ENCODE results near the gene DENND1B.

The DENND1B gene

GRCh38 chr1:197750366-197750765 lies 24.9 kb downstream of the DENND1B start:
- Histone ChIP-seq H3K27me3 (ENCODE audit: insufficient read depth, low read length, poor library complexity, severe bottlenecking) (no peaks in the 10 kb centered on the region), H3K4me3 (ENCODE audit: low read length, poor library complexity, severe bottlenecking) (peak overlapping the region; percentile 1), H3K79me2 (ENCODE audit: insufficient read depth, low read length) (peaks cover 90% of the 10 kb centered on the region), H3K9ac (ENCODE audit: low read depth, low read length, poor library complexity, severe bottlenecking) (no peak overlapping the region), H3K9me2 (replicated peaks; ENCODE audit: low read depth, low read length) (no peaks in the 10 kb centered on the region), H3F3A (ENCODE audit: low read depth) (no peaks in the 10 kb centered on the region), H3K9me3 (ENCODE audit: insufficient read depth, low read depth, low read length) (no peaks in the 10 kb centered on the region), H3K4me2 (ENCODE audit: low read depth, low read length, poor library complexity, severe bottlenecking) (peak overlapping the region; percentile 33), H4K20me1 (ENCODE audit: insufficient read depth, low read length, poor library complexity, severe bottlenecking) (peaks cover 16% of the 10 kb centered on the region), H3K36me3 (ENCODE audit: insufficient read depth, low read length) (peaks cover 3% of the 10 kb centered on the region; the same call in 1 of the 2 replicates), H2AFZ (ENCODE audit: low read length) (no peak overlapping the region), H3K4me1 (ENCODE audit: insufficient read depth, low read length, poor library complexity, severe bottlenecking) (peaks cover 41% of the 10 kb centered on the region)
- TF ChIP-seq EZH2phosphoT487 (IDR thresholded peaks at IDR 0.05; ENCODE audit: borderline replicate concordance) = no peak
- TF ChIP-seq CTCF (conservative IDR thresholded peaks at IDR 0.05; ENCODE audit: low read length) = no peak

- no peak overlapping the region for H3K4me3 ChIP-seq (ENCODE audit: low read length, poor library complexity, severe bottlenecking)
- TF ChIP-seq CTCF (conservative IDR thresholded peaks at IDR 0.05; ENCODE audit: low read length) = no peak
- no peak for TF ChIP-seq EZH2phosphoT487 (IDR thresholded peaks at IDR 0.05; ENCODE audit: borderline replicate concordance)
- no peaks in the 10 kb centered on the region for H3F3A ChIP-seq (ENCODE audit: low read depth)
- H3K9me3 ChIP-seq (ENCODE audit: insufficient read depth, low read depth, low read length) = peaks cover 8% of the 10 kb centered on the region; the same call in 1 of the 2 replicates
- peaks cover 98% of the 10 kb centered on the region for H3K79me2 ChIP-seq (ENCODE audit: insufficient read depth, low read length)
- peaks cover 22% of the 10 kb centered on the region for H4K20me1 ChIP-seq (ENCODE audit: insufficient read depth, low read length, poor library complexity, severe bottlenecking)
- H3K36me3 ChIP-seq (ENCODE audit: insufficient read depth, low read length) = peaks cover 11% of the 10 kb centered on the region
- H2AFZ ChIP-seq (ENCODE audit: low read length) = no peak overlapping the region
- no peaks in the 10 kb centered on the region for H3K9me2 ChIP-seq (replicated peaks; ENCODE audit: low read depth, low read length)
- H3K27me3 ChIP-seq (ENCODE audit: insufficient read depth, low read length, poor library complexity, severe bottlenecking) = no peaks in the 10 kb centered on the region
- H3K4me1 ChIP-seq (ENCODE audit: insufficient read depth, low read length, poor library complexity, severe bottlenecking) = peaks cover 51% of the 10 kb centered on the region
- H3K4me2 ChIP-seq (ENCODE audit: low read depth, low read length, poor library complexity, severe bottlenecking) = no peak overlapping the region
- no peak overlapping the region for H3K9ac ChIP-seq (ENCODE audit: low read depth, low read length, poor library complexity, severe bottlenecking)
Measured at GRCh38 chr1:197745911-197746310, 29.4 kb downstream of the DENND1B start.

GRCh38 chr1:197744979-197745378 lies 30.3 kb downstream of the DENND1B start:
- Histone ChIP-seq H2AFZ (ENCODE audit: low read length) (no peak overlapping the region), H3K27me3 (ENCODE audit: insufficient read depth, low read length, poor library complexity, severe bottlenecking) (no peaks in the 10 kb centered on the region), H3K79me2 (ENCODE audit: insufficient read depth, low read length) (peaks cover 98% of the 10 kb centered on the region), H3K9me2 (replicated peaks; ENCODE audit: low read depth, low read length) (no peaks in the 10 kb centered on the region), H3K9me3 (ENCODE audit: insufficient read depth, low read depth, low read length) (peaks cover 8% of the 10 kb centered on the region; the same call in 1 of the 2 replicates), H3F3A (ENCODE audit: low read depth) (no peaks in the 10 kb centered on the region), H3K36me3 (ENCODE audit: insufficient read depth, low read length) (peaks cover 11% of the 10 kb centered on the region), H3K4me3 (ENCODE audit: low read length, poor library complexity, severe bottlenecking) (no peak overlapping the region), H3K9ac (ENCODE audit: low read depth, low read length, poor library complexity, severe bottlenecking) (no peak overlapping the region), H4K20me1 (ENCODE audit: insufficient read depth, low read length, poor library complexity, severe bottlenecking) (peaks cover 22% of the 10 kb centered on the region), H3K4me2 (ENCODE audit: low read depth, low read length, poor library complexity, severe bottlenecking) (peak overlapping the region; percentile 27), H3K4me1 (ENCODE audit: insufficient read depth, low read length, poor library complexity, severe bottlenecking) (peaks cover 42% of the 10 kb centered on the region)
- TF ChIP-seq EZH2phosphoT487 (IDR thresholded peaks at IDR 0.05; ENCODE audit: borderline replicate concordance) = no peak
- TF ChIP-seq CTCF (conservative IDR thresholded peaks at IDR 0.05; ENCODE audit: low read length) = no peak
